GM20431 (cell line): ENCODE data around the gene INSR.
"Not testable (repeated sequence)": the region's sequence is repeated elsewhere in the genome, so short reads cannot be mapped to it uniquely, and the experiment has no call there.

Source experiments
- in situ Hi-C: fragments of 300-500 bp; cut with MseI, MboI; formaldehyde crosslinking; loops from one replicate; pipeline ENCODE4 v1.15.0; 2020; ENCODE audit warnings: low sequenced_read_pairs; ENCODE audit not compliant: unreplicated experiment

Gene INSR

DNA sequence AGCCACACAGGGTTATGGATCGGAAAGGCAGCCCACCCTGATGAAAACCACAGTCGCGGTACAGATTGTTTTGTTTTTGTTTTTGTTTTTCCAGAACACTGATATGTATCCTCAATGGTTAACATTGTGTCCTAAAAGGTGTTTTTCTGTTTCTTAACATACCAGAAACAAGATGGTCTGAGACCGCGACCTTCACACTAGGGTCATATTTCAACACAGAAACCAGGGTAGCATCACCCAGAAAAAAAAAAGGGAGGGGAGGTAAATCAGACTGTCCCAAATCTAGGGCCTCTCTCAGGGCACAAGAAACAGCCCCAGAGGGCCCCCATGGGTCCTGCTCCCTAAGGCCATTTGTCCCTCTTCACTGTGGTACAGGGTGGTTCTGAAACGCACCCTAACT, 66.5 kb downstream of the INSR start:
- in situ Hi-C loops: no loop called here

DNA sequence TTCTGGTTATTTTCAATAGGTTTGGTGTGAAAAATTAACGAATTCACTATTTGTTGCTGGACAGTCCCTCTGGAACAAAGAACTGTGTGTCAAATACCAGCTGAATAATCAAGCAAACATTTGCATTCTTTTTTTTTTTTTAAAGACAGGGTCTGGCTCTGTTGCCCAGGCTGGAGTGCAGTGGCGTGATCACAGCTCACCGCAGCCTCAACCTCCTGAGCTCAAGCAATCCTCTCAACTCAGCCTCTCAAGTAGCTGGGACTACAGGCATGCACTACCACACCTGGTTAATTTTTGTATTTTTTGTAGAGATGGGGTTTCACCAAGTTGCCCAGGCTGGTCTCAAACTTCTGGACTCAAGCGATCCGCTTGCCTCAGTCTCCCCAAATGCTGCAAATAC, 67.1 kb downstream of the INSR start:
- in situ Hi-C loops: not testable (repeated sequence)

DNA sequence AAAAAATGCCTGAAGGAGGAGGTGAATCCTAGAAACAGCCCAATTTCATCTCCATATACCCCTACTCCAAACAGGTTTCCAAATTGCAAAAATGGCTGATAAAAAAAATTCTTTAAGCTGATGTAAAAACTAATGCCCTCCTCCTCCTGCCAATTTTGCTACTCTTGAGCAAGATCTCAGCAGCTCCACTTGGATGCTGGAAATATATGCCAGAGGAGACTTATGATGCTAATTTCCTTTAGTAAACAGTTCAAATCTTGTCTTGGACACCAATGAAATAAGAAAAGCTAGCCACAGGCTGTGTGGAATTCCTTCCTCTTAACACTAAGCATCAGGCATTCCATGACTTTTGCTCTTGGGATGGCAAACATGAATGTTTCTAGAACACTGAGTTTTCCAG, 67.5 kb downstream of the INSR start:
- in situ Hi-C loops: no loop called here

DNA sequence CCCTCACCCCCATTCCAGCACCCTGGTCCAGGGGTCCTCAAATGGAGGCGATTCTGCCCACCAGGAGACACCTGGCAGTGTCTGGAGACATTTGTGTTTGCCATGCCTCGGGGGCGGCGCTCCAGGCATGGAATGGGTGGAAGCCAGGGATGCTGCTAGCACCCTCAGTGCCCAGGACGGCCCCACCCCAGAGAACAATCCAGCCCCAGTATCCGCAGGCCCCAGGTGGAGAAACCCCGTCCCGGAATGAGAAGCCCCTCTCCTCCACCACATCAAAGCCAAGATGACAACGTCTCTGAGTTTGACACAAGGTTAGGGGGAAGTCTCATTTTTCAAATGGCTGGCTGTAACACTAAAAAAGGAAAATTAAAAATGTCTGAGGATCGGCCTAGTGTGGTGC, 68.5 kb downstream of the INSR start:
- in situ Hi-C loops: no loop called here

DNA sequence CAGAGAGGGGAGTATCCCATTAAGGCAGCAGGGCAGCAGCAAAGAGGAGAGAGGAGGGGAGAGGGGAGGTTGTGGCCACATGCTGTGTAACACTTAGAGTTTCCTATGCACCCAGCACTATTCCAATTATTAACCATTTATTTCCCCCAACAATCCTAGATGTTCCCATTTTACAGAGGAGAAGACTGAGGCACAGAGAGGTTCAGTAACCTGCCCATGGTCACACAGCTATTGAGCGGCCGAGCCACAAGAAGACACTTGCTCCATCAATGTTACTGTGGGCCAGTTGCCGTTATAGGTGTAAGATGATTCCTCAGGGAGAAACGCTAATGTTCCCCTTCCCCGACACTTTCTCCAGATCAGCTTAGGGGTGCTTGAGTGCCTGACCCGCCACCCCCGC, 69.2 kb downstream of the INSR start:
- in situ Hi-C loops: no loop called here

DNA sequence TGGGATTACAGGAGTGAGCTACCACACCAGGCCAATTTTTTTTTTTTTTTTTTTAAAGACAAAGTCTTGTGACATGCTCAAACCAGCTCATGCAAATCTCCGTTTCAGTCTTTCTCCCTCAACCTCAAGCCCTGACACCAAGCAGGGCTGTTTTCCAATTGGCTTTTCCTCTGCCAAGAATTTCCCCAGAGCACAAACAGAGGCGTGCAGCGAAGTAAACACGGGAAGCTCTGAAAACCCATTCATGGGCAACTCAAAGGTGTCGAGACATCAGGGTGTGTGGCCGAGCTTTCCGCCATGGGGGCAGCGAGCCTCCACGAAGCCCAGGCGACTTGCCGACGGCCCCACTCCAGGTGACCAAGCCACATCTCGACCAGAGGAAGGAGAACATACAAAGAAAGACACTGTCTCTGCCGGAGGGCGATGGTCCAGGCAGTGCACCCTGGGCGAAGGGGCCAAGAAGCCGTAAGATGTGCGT, 70.0 kb downstream of the INSR start:
- in situ Hi-C loops: no loop called here

DNA sequence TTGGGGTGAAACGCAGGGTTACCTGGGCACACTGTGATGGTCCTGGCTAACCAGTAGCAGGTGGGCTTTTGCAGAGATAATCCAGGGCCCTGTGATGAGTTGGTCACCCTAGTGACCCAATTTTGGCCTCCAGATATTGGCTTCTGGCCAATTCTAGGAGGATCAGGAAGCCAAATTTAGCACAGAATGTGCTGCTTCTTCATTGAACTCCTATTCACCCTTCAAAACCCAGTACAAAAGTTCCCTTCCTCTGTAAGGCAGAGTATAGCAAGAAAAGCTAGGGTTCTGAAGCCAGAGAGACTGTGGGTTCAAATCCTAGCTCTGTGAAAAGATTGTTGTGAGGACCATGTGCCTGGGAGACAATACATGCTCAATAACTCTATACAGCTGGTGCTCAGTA, 70.8 kb downstream of the INSR start:
- in situ Hi-C loops: no loop called here

DNA sequence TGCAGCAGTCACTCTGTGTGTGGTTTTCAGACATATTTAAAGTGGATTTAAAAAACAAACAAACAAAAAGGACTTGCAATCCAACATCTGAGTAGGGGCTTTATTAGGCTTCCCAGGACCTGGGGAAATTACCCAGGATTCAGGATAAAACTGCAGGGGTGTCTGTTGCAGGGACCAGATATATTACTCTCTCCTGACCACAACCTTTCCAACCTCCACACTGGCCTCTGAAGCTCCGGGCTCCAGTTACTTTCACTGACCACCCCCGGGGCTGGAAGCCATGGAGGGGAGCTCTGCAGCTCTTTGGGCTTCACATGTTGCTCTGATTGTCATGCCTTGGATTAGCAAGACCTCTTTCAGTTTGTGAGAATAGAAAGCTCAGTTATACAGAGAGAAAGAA, 75.2 kb downstream of the INSR start:
- in situ Hi-C loops: no loop called here

DNA sequence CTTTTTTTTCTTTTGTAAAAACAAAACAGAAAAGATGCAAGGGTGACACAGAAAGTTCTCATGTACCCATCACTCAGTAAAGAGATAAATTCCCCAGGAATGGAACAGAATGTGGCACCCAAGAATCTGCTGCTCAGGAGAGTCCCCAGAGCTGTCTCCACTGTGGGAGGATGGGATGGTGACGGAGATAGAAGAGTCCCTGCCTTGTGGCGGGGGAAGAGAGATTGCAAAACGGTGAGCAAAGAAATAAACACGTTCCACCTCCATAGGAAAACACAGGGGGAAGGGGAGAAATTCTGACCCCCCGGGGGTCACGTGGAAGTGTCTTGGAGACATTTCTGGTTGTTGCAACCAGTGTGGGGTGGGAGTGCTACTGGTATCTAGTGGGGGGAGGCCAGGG, 76.4 kb downstream of the INSR start:
- in situ Hi-C loops: no loop called here

DNA sequence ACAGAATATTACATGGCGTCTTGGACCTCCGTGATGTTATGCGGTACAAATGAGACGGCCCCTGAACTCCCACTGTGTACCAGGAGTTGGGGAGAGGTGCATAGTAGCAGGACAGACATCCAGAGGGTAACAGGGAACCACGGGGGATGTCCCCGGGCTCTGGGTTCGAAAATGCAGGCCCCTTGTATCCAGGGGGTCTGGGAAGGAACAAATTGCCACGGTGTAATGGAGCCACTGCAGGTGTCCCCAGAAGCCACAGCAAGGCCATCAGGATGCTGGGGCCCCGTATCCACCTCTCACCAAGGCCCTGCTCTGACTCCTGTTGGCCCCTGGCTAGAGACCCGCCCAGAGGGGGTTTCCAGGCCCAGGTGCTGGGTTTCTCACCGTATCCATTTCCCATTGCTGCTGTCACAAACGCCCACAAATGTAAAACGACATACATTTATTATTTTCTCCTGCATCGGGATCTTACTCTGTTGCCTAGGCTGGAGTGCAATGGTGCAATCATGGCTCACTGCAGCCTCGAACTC, 77.8 kb downstream of the INSR start:
- in situ Hi-C loops: no loop called here

DNA sequence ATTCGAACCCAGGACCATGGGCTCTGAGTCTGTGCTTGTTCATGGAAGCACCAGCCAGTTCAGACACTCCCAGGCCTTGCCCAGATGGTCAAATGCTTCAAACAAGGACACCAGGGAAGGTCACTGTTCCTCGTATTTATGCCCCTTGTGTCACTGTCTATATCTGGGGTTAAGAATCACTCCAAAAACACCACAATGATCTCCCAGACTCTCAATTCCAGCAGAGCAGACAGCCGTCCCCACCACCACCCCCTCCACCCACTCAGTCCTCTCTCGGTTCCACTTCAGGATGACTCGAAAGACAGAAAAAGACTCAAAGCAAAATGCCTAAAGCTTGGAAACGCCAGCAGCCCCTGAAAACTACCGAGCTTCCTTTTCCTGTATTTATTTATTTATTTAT, 79.0 kb downstream of the INSR start:
- in situ Hi-C loops: no loop called here

DNA sequence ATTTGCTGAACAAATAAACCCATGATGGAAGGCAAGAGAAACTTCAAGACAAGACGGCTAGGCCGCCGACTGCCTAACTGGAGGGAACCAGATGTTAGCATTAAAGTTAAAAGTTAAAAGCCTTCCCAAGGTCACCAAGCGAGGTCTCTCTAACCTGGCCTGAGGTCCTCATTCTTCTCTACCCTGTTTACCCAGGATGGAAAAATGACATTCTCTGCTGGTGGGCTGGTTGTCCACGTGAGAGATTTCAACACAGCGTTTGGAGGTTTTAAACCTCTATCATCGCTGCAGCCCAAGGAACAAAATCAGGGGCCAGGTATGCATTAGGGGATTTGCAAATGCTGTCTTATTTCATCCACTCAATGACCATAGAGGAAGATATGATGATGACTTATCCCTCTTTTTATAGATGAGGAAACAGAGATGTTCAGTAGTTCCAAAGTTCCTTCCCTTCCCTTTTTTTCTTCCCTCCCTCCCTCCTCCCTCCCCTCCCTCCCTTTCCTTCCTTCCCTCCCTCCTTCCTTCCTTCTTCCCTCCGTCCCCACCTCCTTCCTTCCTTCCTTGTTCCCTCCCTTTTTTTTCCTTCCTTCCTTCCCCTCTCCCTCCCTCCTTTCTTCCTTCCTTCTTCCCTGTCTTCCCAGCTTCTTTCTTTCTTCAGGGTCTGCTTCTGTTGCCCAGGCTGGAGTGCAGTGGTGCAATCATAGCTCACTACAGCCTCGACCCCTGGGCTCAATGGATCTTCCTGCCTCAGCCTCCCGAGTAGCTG, 79.7 kb downstream of the INSR start:
- in situ Hi-C loops: no loop called here

DNA sequence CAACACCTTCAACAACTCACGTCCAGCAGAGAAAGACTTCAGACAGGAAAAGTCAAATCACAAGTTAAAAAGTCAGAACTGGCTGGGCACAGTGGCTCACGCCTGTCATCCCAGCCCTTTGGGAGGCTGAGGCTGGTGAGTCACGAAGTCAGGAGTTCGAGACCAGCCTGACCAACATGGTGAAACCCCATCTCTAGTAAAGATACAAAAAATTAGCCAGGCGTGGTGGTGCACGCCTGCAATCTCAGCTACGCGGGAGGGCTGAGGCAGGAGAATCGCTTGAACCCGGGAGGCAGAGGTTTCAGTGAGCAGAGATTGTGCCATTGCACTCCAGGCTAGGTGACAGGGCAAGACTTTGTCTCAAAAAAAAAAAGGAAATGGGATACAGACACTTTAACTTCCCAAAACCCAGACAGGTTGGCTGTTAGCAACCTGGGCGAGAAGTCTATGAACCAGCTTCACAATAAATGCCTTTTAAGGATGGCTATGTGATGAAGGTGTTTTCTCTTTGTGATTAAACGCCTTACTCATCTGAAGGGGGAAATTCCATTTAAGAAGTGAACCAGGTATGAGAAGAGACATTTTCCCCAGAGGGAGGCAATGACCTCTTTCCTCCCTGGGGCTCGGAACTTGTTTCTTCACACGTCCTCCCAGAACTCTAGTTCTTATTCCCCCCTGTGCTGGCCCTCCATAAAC, 80.4 kb downstream of the INSR start:
- in situ Hi-C loops: no loop called here

DNA sequence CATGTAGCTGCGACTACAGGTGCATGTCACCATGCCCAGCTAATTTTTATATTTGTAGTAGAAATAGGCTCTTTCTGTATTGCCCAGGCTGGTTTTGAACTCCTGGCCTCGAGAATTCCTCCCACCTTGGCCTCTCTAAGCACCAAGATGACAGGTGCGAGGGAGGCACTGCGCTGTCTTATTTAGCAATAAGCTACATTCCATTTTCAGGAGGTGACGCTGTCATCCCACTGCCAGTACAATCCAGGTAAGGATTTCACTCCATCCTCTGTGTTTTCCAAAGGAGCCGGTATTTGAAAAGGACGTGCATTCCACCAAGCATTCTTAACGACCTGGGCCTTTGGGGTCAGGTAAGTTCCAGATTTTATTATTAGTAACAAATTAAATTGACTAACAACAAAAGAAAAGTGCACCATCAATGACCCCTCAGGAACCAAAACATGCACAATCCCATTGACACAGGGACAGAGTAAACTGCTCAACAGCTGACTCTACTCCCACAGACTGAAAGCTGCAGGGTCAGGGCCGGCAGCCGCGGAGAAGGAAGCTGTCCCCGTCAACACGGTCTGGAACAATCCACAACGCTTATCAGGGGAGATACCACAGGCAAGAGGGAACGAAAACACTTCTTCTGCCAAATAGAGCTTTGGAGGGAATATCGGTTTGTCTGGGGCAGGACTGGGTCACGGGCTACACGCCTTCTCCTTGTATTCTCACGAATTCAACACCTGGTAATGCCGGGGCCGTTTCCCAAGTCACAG, 82.8 kb downstream of the INSR start:
- in situ Hi-C loops: no loop called here

DNA sequence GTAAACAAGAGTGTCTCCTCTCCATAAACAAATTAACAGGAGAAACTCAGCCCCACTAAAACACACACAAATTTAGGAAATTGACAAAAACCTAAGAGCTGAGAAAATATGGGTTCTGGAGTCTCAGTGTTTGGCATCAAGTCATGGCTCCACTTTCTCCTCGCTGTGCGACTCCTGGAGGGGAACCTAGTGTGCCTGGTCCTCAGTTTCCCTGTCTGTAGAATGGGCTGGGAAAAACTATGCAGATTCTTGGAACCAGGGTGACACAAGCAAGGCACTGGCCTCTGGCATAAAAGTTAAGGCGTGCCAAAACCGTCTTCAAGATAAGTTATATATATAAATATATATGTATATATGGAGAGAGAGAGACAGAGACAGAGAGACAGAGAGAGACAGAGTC, 83.9 kb downstream of the INSR start:
- in situ Hi-C loops: no loop called here

DNA sequence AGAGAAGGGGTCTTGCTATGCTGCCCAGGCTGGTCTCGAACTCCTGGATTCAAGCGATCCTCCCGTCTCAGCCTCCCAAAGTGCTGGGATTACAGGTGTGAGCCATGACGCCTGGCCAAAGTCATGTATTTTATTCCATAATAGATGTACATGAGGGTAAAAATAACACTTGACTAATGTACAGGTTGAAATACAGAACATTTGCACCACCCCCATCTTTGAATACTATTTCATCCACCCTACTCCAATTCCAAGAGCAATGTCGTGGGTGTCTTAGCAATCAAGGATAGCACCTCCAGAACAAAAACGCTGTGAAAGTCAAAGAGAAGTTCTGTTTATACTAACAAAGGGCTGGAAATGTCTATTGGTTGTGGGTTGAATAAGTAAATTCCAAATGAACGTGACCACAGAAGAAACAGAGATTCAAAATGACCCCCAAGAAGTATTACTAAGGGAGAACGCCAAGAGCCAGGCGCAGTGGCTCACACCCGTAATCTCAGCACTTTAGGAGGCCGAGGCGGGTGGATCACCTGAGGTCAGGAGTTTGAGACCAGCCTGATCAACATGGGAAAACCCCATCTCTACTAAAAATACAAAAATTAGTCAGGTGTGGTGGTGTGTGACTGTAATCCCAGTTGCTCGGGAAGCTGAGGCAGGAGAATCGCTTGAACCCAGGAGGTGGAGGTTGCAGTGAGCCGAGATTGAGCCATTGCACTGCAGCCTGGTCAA, 84.5 kb downstream of the INSR start:
- in situ Hi-C loops: not testable (repeated sequence)

DNA sequence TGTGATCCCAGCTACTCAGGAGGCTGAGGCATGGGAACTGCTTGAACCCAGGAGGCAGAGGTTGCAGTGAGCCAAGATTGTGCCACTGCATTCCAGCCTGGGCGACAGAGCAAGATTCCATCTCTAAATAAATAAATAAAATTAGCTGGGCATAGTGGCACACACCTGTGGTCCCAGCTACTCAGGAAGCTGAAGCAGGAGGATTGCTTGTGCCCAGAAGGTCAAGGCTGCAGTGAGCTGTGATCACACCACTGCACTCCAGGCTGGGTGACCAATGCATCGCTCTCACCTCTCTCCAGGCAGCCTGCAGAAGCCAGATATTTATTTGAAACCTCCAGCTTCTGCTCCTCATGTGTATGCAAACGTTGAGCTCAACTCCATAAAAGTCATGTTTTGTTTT, 85.2 kb downstream of the INSR start:
- in situ Hi-C loops: not testable (repeated sequence)

DNA sequence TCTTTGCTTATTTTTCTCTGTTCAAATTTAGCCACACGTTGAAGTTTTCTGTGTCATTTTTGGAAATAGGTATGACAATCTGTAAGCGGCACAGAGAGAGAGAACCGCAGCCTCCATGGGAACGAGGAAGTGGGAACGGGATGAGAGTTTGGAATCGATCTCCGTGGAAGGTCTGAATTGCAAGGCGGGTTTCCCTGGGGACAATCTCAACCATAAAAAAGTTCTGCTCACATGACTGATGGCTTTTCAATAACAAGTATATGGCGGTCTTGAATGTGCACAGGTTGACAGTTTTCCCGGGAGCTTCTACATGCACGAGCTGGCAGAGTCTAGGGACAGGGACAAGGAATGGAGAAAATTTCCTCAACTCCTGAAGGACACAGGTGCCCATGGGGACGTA, 90.9 kb downstream of the INSR start:
- in situ Hi-C loops: no loop called here

DNA sequence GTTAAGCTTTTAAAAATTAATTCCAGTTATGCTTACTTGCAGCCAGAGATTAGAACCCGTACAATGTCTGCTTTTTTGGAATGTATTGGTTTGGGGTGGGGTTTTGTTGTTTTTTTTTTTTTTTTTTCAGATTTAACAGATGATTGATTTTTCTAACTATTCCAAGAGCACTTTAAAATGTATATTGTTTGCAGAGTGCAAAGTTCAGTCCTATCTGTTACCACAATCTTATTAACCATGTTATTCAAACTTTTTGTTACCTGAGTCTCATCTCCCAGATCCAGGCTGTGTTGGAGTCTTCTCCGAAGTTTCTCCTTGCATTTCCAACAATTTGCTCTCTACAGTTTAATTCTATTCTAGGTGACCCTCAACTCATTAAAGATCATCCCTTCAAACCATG, 91.3 kb downstream of the INSR start:
- in situ Hi-C loops: no loop called here

DNA sequence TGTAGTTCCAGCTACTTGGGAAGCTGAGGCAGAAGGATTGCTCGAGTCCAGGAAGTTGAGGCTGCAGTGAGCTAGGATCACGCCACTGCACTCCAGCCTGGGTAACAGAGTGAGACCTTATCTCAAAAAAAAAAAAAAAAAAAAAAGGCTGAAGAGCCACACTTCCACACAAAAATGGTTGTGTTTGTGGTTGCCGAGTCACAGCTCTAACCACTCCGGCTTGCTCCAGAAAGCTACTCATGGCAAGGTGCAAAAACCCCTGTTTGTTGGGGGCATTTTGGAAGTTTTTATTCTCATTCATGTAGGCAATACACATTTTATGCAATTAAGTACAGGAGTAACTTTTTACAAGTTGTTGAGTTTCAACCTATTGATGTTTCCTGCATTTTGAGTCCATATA, 93.5 kb downstream of the INSR start:
- in situ Hi-C loops: no loop called here
